ENCODE data around the gene CITED4.

The CITED4 gene

DNA sequence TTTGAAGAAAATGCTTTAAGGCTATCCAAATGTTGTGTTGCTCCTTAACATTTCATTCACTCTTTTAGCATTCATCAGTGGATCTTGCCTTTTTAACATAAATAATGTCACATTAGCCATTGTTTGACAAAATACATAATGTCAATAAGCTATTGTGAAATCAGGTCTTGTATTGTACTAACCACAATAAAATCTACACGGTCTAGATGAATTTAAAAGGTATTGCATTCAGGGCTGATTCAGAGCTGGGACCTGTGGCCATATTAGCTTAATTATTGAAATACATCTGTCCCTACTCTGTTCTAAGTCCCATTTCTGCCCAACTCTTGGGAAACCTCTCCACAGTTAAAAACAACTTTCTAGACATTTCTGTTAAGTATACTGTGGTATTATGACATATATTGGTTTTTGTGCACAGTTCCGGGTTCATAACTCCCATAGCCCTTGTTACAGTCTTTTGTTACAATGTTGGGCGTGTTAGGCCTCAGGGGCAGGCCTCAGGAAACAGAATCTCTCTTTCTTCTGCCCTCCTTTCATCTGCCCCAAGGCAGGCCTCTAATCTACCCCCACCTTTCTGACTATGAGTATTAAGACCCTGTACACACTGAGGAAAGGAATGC, 44.7 kb upstream of the CITED4 start:
- no peak for ATAC-seq
- TF ChIP-seq BACH2 (CRISPR knock-in tag; IDR thresholded peaks at IDR 0.05; ENCODE audit: borderline replicate concordance) (no peak), SNAI2 (CRISPR knock-in tag; IDR thresholded peaks at IDR 0.05) (no peak), PATZ1 (CRISPR knock-in tag; IDR thresholded peaks at IDR 0.05; ENCODE audit: borderline replicate concordance) (no peak), ZC3H10 (CRISPR knock-in tag; IDR thresholded peaks at IDR 0.05) (no peak), ZFP30 (CRISPR knock-in tag; IDR thresholded peaks at IDR 0.05) (no peak), TOX (CRISPR knock-in tag; IDR thresholded peaks at IDR 0.05; ENCODE audit: borderline replicate concordance) (no peak), PPARA (CRISPR knock-in tag; IDR thresholded peaks at IDR 0.05; ENCODE audit: borderline replicate concordance) (no peak), ISL1 (CRISPR knock-in tag; IDR thresholded peaks at IDR 0.05) (no peak), ZFP3 (CRISPR knock-in tag; IDR thresholded peaks at IDR 0.05) (no peak), ZNF565 (CRISPR knock-in tag; conservative IDR thresholded peaks at IDR 0.05; ENCODE audit: low read depth) (no peak), RARB (CRISPR knock-in tag; IDR thresholded peaks at IDR 0.05) (no peak), GLIS3 (CRISPR knock-in tag; IDR thresholded peaks at IDR 0.05) (no peak), TSHZ2 (CRISPR knock-in tag; IDR thresholded peaks at IDR 0.05) (no peak), ARNTL (CRISPR knock-in tag; IDR thresholded peaks at IDR 0.05; ENCODE audit: borderline replicate concordance, low read depth) (no peak)
- TF ChIP-seq, protein P1, sequence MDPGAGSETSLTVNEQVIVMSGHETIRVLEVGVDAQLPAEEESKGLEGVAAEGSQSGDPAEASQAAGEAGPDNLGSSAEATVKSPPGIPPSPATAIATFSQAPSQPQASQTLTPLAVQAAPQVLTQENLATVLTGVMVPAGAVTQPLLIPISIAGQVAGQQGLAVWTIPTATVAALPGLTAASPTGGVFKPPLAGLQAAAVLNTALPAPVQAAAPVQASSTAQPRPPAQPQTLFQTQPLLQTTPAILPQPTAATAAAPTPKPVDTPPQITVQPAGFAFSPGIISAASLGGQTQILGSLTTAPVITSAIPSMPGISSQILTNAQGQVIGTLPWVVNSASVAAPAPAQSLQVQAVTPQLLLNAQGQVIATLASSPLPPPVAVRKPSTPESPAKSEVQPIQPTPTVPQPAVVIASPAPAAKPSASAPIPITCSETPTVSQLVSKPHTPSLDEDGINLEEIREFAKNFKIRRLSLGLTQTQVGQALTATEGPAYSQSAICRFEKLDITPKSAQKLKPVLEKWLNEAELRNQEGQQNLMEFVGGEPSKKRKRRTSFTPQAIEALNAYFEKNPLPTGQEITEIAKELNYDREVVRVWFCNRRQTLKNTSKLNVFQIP (CRISPR knock-in tag; IDR thresholded peaks at IDR 0.05; ENCODE audit: borderline replicate concordance, low read depth): no peak

DNA sequence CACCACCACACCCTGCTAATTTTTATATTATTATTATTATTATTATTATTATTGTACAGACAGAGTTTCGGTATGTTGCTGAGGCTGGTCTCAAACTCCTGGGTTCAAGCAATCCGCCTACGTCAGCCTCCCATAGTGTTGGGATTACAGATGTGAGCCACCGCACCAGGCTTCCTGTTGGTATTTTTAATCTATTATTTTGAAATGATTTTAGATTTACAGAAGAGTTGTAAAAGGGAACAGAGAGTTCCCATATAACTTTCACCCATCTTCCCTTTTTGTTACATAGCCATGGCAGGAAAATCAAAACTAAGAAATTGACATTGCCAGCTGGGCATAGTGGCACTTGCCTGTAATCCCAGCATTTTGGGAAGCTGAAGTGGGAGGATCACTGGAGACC, 42.9 kb upstream of the CITED4 start:
- TF ChIP-seq ZFP3 (CRISPR knock-in tag; IDR thresholded peaks at IDR 0.05): no peak
- TF ChIP-seq TCF4 (CRISPR knock-in tag; IDR thresholded peaks at IDR 0.05; ENCODE audit: borderline replicate concordance): no peak
- no peak for TF ChIP-seq ARNTL (CRISPR knock-in tag; IDR thresholded peaks at IDR 0.05; ENCODE audit: borderline replicate concordance, low read depth)
- TF ChIP-seq, protein P1 (CRISPR knock-in tag; IDR thresholded peaks at IDR 0.05; ENCODE audit: borderline replicate concordance, low read depth): no peak
- no peak for TF ChIP-seq TSHZ2 (CRISPR knock-in tag; IDR thresholded peaks at IDR 0.05)
- TF ChIP-seq, protein P2, sequence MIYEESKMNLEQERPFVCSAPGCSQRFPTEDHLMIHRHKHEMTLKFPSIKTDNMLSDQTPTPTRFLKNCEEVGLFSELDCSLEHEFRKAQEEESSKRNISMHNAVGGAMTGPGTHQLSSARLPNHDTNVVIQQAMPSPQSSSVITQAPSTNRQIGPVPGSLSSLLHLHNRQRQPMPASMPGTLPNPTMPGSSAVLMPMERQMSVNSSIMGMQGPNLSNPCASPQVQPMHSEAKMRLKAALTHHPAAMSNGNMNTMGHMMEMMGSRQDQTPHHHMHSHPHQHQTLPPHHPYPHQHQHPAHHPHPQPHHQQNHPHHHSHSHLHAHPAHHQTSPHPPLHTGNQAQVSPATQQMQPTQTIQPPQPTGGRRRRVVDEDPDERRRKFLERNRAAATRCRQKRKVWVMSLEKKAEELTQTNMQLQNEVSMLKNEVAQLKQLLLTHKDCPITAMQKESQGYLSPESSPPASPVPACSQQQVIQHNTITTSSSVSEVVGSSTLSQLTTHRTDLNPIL (CRISPR knock-in tag; IDR thresholded peaks at IDR 0.05; ENCODE audit: low read depth): no peak
- TF ChIP-seq SNAI2 (CRISPR knock-in tag; IDR thresholded peaks at IDR 0.05): no peak
- no peak for TF ChIP-seq CSDC2 (CRISPR knock-in tag; IDR thresholded peaks at IDR 0.05)
- no peak for TF ChIP-seq PATZ1 (CRISPR knock-in tag; IDR thresholded peaks at IDR 0.05; ENCODE audit: borderline replicate concordance)
- TF ChIP-seq, protein P3, sequence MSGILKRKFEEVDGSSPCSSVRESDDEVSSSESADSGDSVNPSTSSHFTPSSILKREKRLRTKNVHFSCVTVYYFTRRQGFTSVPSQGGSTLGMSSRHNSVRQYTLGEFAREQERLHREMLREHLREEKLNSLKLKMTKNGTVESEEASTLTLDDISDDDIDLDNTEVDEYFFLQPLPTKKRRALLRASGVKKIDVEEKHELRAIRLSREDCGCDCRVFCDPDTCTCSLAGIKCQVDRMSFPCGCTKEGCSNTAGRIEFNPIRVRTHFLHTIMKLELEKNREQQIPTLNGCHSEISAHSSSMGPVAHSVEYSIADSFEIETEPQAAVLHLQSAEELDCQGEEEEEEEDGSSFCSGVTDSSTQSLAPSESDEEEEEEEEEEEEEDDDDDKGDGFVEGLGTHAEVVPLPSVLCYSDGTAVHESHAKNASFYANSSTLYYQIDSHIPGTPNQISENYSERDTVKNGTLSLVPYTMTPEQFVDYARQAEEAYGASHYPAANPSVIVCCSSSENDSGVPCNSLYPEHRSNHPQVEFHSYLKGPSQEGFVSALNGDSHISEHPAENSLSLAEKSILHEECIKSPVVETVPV (CRISPR knock-in tag; IDR thresholded peaks at IDR 0.05): no peak
- TF ChIP-seq ZNF565 (CRISPR knock-in tag; conservative IDR thresholded peaks at IDR 0.05; ENCODE audit: low read depth): no peak
- TF ChIP-seq ISL1 (CRISPR knock-in tag; IDR thresholded peaks at IDR 0.05): no peak
- TF ChIP-seq RARB (CRISPR knock-in tag; IDR thresholded peaks at IDR 0.05): no peak
- TF ChIP-seq GLIS3 (CRISPR knock-in tag; IDR thresholded peaks at IDR 0.05): no peak
- no peak for TF ChIP-seq ZNF70 (CRISPR knock-in tag; IDR thresholded peaks at IDR 0.05)
- no peak for TF ChIP-seq ZNF8 (CRISPR knock-in tag; IDR thresholded peaks at IDR 0.05)
- no peak for TF ChIP-seq TOX (CRISPR knock-in tag; IDR thresholded peaks at IDR 0.05; ENCODE audit: borderline replicate concordance)
- TF ChIP-seq BACH2 (CRISPR knock-in tag; IDR thresholded peaks at IDR 0.05; ENCODE audit: borderline replicate concordance): no peak
- no peak for TF ChIP-seq ZFP30 (CRISPR knock-in tag; IDR thresholded peaks at IDR 0.05)
- no peak for TF ChIP-seq ZC3H10 (CRISPR knock-in tag; IDR thresholded peaks at IDR 0.05)
- no peak for ATAC-seq
